NCI-H2196 treated with DMSO at 0.1 percent for 48 hours (cell line): ENCODE results near the gene MRPS18C.
A peak's percentile ranks its signal among the peaks of the same experiment; 100 is the strongest.

ENCODE experiments used
- DNase-seq: peaks from one replicate; lab custom pipeline; 2025; ENCODE audit not compliant: unreplicated experiment; lab: John Stamatoyannopoulos, UW

The MRPS18C gene

GRCh38 chr4:83455281-83456183, at the start of gene MRPS18C, which contains the start of gene HELQ:
TSS of gene MRPS18C (plus strand) at chr4:83456058. CDS start at chr4:83456078, 20 bp downstream.
TSS of gene HELQ (minus strand) at chr4:83455823. CDS start at chr4:83455693, 130 bp downstream.
- DNase-seq = peak; percentile 92

DNA sequence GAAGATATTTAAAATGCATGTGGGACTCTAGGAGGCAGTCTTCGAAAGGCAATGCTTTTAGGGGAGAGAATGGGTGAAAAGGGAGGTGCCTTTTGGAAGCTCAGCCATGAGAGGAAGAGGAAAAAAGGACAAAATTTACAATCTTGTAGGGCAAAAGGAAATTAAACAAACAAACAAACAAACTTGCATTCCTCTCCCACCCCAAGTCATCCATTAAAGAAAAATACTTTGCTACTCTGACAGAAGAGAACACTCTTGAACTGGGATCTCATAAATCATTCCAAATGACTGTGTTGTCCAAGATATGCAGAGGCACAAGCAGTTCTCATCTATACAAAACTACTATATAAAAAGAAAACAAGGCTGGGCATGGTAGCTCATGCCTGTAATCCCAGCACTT, 47.0 kb upstream of the MRPS18C start:
- DNase-seq = no peak

DNA sequence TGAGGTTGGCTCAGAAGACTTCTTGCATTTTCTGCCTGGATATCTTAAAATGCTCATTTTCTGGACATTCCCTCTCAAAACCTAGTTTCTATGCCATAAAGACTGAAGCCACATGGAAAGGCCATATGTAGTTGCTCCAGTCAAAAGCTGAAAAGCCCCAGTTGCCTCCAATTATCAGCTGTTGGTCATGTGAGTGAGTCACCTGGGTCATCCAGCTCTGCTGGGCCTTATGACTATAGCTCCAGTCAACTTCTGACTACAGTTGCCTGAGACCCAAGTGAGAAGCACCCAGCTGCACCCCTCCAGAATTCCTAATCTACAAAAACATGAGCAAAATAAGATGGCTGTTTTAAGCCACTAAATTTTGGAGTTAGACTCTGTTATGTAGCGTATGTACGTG, 42.2 kb upstream of the MRPS18C start:
- no peak for DNase-seq

- no peak for DNase-seq
Measured at GRCh38 chr4:83417566-83417965, 38.3 kb upstream of the MRPS18C start.

- DNase-seq = no peak
Measured at GRCh38 chr4:83418211-83418610, 37.6 kb upstream of the MRPS18C start.

- no peak for DNase-seq
Measured at GRCh38 chr4:83431200-83431599, 24.7 kb upstream of the MRPS18C start.

DNA sequence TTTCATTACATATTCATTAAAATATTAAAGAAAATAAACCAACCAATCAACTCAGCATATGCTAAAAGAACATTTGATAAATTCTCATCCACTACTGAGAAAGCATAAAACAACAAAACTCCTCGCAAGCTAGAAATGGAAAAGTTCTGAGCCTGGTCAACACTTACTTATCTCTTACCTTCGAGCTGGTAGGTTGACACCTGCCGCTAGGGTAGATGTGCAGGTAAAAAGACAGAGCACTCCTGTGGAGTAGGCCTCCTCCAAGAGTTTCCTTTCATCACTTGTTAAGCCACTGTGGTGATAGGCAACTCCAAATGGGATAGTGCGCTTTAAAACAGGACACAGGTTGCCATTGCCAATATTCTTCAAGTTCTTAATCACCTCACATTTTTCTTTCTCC, 19.2 kb upstream of the MRPS18C start:
- no peak for DNase-seq

- DNase-seq = no peak
Measured at GRCh38 chr4:83438719-83439118, 17.1 kb upstream of the MRPS18C start.

DNA sequence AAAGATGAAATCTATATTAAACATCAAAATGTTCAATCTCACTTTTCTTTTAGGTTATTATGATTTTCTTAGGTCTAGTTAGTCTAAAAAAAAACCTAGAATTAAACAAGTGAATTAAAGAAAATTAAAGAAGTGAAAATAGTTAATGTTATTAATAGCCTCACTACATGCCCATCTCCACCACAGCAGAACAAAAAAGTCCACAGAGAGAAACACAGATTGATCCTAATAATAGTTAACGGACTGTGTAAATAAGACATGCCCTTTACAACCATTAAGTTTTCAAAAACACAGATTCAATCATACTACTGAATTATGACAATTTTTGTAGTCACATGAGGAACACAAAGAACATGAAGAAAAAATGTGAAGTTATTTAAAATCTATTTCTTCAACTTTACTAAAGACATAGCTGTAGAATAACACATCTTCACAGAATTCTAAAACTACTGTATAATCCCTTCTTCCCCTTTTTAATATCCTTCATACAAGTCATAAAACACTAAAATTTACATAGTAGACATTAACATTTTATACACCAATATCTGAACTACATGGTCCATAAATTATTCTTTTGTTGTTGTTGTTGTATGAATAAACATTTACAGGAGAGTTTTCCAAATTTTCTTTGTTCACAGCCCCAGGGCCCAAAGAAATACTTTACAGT, 15.6 kb upstream of the MRPS18C start:
- DNase-seq = no peak

- no peak for DNase-seq
Measured at GRCh38 chr4:83440899-83441298, 15.0 kb upstream of the MRPS18C start.

- no peak for DNase-seq
Measured at GRCh38 chr4:83449009-83449408, 6.8 kb upstream of the MRPS18C start.

- no peak for DNase-seq
Measured at GRCh38 chr4:83454686-83455085, 1.2 kb upstream of the MRPS18C start.

DNA sequence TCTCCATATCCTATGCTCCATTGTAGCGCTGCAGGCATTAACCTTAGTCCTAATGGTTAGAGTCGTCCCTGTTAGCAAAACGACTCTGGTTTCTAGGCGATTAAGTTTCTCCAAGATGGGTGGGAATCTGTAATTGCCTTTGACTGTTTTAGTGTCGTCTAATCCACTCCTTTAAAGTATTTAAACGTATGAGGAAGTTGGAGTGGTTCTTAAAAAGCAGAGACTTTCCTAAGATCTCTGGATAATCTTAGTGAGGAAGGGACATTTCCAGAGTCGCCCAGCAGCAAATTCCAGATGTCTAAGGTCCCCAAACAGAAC, 285 bp downstream of the MRPS18C start:
- DNase-seq = no peak

DNA sequence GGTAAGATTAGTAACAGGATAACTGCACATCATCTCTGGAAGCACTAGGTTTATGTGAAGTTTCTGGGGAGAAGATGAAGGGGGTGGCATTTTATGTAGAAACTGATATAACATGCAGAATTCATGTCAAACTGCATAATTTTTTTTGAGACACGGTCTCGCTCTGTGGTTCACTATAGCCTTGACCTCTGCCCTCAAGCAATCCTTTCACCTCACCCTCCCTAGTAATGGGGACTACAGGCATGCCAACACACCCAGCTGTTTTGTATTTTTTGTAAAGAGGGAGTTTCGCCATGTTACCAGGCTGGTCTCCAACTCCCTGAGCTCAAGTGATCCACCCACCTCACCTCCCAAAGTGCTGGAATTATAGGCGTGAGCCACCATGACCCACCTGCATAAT, 17.6 kb downstream of the MRPS18C start:
- DNase-seq = no peak

GRCh38 chr4:83473966-83474365, 18.1 kb downstream of the MRPS18C start:
- DNase-seq = no peak

GRCh38 chr4:83484500-83485461, 28.9 kb downstream of the MRPS18C start, which contains the start of gene ABRAXAS1:
TSS of gene ABRAXAS1 (minus strand) at chr4:83485100. CDS start at chr4:83485072, 28 bp downstream.
- peak; percentile 77 for DNase-seq

GRCh38 chr4:83486457-83487129, 30.7 kb downstream of the MRPS18C start:
- no peak for DNase-seq

GRCh38 chr4:83489711-83490326, 34.0 kb downstream of the MRPS18C start:
- no peak for DNase-seq

DNA sequence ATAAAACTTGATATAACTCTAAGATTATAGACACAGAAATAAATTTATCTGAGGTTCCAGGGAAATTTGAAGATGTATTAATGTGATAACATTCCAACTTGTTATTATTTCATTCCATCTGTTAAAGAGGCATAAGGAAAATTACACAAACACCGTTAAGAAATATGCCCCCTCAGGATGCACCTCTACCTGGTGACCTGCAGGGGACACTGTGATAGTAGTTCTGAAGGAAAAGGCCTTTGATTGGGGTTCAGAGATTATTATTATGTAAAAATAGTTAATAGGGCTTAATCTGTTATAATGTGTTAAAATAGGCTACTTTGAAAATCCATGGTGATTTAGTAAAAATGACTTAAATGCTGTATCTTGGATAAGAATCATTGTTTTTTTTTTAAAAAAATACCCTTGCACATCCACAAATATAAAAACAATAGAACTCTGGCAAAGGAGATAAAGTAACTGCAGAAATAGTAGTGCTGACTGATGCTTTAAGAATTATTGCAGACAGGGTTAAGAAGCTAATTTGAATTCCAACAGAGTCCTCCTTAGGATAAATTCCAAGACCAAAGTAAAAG, 35.1 kb downstream of the MRPS18C start:
- no peak for DNase-seq
